ENCODE data around the gene MRPL2.

- TF ChIP-seq POLR2A (IDR thresholded peaks at IDR 0.05) (no peak), CTCF (IDR thresholded peaks at IDR 0.05) (no peak), POLR2AphosphoS5 (IDR thresholded peaks at IDR 0.05) (no peak)
Observed at GRCh38 chr6:43014434-43014909, 44.8 kb downstream of the MRPL2 start.
